ENCODE data around the gene AUTS2.

DNA sequence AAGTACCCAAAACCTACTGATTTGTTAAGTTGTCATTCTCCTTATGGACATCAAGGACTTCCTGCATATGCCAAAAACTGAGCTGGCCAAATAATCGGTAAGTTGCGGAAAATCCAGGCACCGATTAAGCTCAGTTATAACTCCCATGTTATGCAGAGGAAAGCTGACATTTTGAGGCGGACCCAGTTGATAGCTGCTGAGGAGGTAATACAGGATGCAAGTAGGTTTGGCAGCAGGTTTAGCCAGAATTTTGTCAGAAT lies 808.6 kb downstream of the AUTS2 start:
- TF ChIP-seq POLR2A (IDR thresholded peaks at IDR 0.05): no peak
- TF ChIP-seq, protein P1, sequence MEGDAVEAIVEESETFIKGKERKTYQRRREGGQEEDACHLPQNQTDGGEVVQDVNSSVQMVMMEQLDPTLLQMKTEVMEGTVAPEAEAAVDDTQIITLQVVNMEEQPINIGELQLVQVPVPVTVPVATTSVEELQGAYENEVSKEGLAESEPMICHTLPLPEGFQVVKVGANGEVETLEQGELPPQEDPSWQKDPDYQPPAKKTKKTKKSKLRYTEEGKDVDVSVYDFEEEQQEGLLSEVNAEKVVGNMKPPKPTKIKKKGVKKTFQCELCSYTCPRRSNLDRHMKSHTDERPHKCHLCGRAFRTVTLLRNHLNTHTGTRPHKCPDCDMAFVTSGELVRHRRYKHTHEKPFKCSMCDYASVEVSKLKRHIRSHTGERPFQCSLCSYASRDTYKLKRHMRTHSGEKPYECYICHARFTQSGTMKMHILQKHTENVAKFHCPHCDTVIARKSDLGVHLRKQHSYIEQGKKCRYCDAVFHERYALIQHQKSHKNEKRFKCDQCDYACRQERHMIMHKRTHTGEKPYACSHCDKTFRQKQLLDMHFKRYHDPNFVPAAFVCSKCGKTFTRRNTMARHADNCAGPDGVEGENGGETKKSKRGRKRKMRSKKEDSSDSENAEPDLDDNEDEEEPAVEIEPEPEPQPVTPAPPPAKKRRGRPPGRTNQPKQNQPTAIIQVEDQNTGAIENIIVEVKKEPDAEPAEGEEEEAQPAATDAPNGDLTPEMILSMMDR (IDR thresholded peaks at IDR 0.05): no peak
